WTC11 (cell line): ENCODE data around the gene HDAC7. TPM values are rescaled to one million over a fixed set of nuclear protein-coding genes. Genes with fewer than 3 reads are reported as not detected.

Experiments
- ATAC-seq: fragments of 200-7000 bp; cut with Tn5 transposase; 2 replicates; pipeline ENCODE4 v1.10.0; 2021; ENCODE audit warnings: mild to moderate bottlenecking, moderate library complexity
- CTCF ChIA-PET: fragments of 300-600 bp; sonication (Branson Sonifier 250); formaldehyde crosslinking; loops from one replicate; lab custom pipeline; 2021; ENCODE audit warnings: antibody characterized with exemption; lab: Charles Lee
- POLR2A ChIA-PET: fragments of 350-600 bp; sonication (Branson Sonifier 250); formaldehyde crosslinking; loops from one replicate; lab custom pipeline; 2021; ENCODE audit warnings: antibody characterized with exemption; lab: Charles Lee
- DNase-seq: peaks from one replicate; pipeline ENCODE4 v3.0.0; 2021; ENCODE audit warnings: low spot score
- H3K27ac Mint-ChIP-seq: 2 replicates; pipeline ENCODE4 v1.8.0; 2021; ENCODE audit warnings: mixed read lengths
- H3K27me3 Mint-ChIP-seq: 2 replicates; pipeline ENCODE4 v1.8.0; 2021; ENCODE audit warnings: low read depth, mild to moderate bottlenecking, moderate library complexity, mixed read lengths
- H3K36me3 Mint-ChIP-seq: 2 replicates; pipeline ENCODE4 v1.8.0; 2021; ENCODE audit warnings: mixed read lengths
- H3K4me1 Mint-ChIP-seq: 2 replicates; pipeline ENCODE4 v1.8.0; 2022; ENCODE audit warnings: mixed read lengths
- H3K4me3 Mint-ChIP-seq: 2 replicates; pipeline ENCODE4 v1.8.0; 2021; ENCODE audit warnings: mild to moderate bottlenecking, moderate library complexity, mixed read lengths
- H3K9me3 Mint-ChIP-seq: 2 replicates; pipeline ENCODE4 v1.8.0; 2021; ENCODE audit warnings: mixed read lengths
- CBFB ChIP-seq: sonication (generic); formaldehyde crosslinking; IDR thresholded peaks from 2 replicates; pipeline ENCODE4 v1.8.1; 2022; ENCODE audit warnings: mild to moderate bottlenecking, low read depth, missing genetic modification reagents
- CREM ChIP-seq: sonication (generic); formaldehyde crosslinking; IDR thresholded peaks from 2 replicates; pipeline ENCODE4 v1.8.1; 2022; ENCODE audit warnings: mild to moderate bottlenecking, missing genetic modification reagents, moderate library complexity
- CTCF ChIP-seq: fragments of 200-600 bp; IDR thresholded peaks from 2 replicates; pipeline ENCODE4 v1.8.0; 2022; ENCODE audit warnings: antibody characterized with exemption
- ETV6 ChIP-seq: sonication (generic); formaldehyde crosslinking; IDR thresholded peaks from 2 replicates; pipeline ENCODE4 v1.8.1; 2022; ENCODE audit warnings: mild to moderate bottlenecking, missing genetic modification reagents
- FOXK1 ChIP-seq: sonication (generic); formaldehyde crosslinking; IDR thresholded peaks from 2 replicates; pipeline ENCODE4 v1.8.0; 2022; ENCODE audit warnings: mild to moderate bottlenecking, moderate library complexity, missing genetic modification reagents
- FOXP4 ChIP-seq: sonication (generic); formaldehyde crosslinking; IDR thresholded peaks from 2 replicates; pipeline ENCODE4 v1.8.0; 2022; ENCODE audit warnings: mild to moderate bottlenecking, missing genetic modification reagents
- HMGA2 ChIP-seq: fragments of 250-450 bp; sonication (Bioruptor Pico); IDR thresholded peaks from 2 replicates; pipeline ENCODE4 v1.4.0; 2021; ENCODE audit warnings: mild to moderate bottlenecking, moderate library complexity
- KAT7 ChIP-seq: sonication (generic); formaldehyde crosslinking; IDR thresholded peaks from 2 replicates; pipeline ENCODE4 v1.8.1; 2023; ENCODE audit warnings: missing genetic modification reagents, mild to moderate bottlenecking, borderline replicate concordance
- MAX ChIP-seq: sonication (generic); formaldehyde crosslinking; IDR thresholded peaks from 2 replicates; pipeline ENCODE4 v1.8.0; 2022; ENCODE audit warnings: mild to moderate bottlenecking, missing genetic modification reagents
- NFYB ChIP-seq: sonication (generic); formaldehyde crosslinking; conservative IDR thresholded peaks from 2 replicates; pipeline ENCODE4 v1.8.0; 2022; ENCODE audit warnings: low read depth, missing genetic modification reagents
- SMAD3 ChIP-seq: sonication (generic); formaldehyde crosslinking; IDR thresholded peaks from 2 replicates; pipeline ENCODE4 v1.8.0; 2022; ENCODE audit warnings: missing genetic modification reagents, mild to moderate bottlenecking, borderline replicate concordance
- SOX15 ChIP-seq: fragments of 250-450 bp; sonication (Bioruptor Pico); IDR thresholded peaks from 2 replicates; pipeline ENCODE4 v1.9.0; 2021; ENCODE audit warnings: mild to moderate bottlenecking
- SP1 ChIP-seq: sonication (generic); formaldehyde crosslinking; conservative IDR thresholded peaks from 2 replicates; pipeline ENCODE4 v1.8.1; 2022; ENCODE audit warnings: missing genetic modification reagents
- ZNF121 ChIP-seq: sonication (generic); formaldehyde crosslinking; IDR thresholded peaks from 2 replicates; pipeline ENCODE4 v1.8.0; 2023; ENCODE audit warnings: missing genetic modification reagents
- ZNF263 ChIP-seq: sonication (generic); formaldehyde crosslinking; IDR thresholded peaks from 2 replicates; pipeline ENCODE4 v1.8.1; 2022; ENCODE audit warnings: low read depth, mild to moderate bottlenecking, moderate library complexity, missing genetic modification reagents
- total RNA-seq: library from RNA; stranded (reverse); gene quantifications from 3 replicates; pipeline ENCODE4 v1.2.3, GENCODE V29; 2021
- TF ChIP-seq, protein P1 (sequence below): sonication (generic); formaldehyde crosslinking; IDR thresholded peaks from 2 replicates; pipeline ENCODE4 v1.8.1; 2022; ENCODE audit warnings: mild to moderate bottlenecking, moderate library complexity, missing genetic modification reagents
- TF ChIP-seq, protein P2 (sequence below): sonication (generic); formaldehyde crosslinking; IDR thresholded peaks from 2 replicates; pipeline ENCODE4 v1.8.1; 2022; ENCODE audit warnings: mild to moderate bottlenecking, missing genetic modification reagents, moderate library complexity, borderline replicate concordance
- TF ChIP-seq, protein P3 (sequence below): sonication (generic); formaldehyde crosslinking; IDR thresholded peaks from 2 replicates; pipeline ENCODE4 v1.8.1; 2023; ENCODE audit warnings: mild to moderate bottlenecking, missing genetic modification reagents, borderline replicate concordance

The HDAC7 gene
- total RNA-seq, 1 experiment from 2014 or later: 111 TPM

- TF ChIP-seq CTCF: no peak
- TF ChIP-seq ETV6 (CRISPR knock-in tag): no peak
- TF ChIP-seq HMGA2: no peak
- TF ChIP-seq ZNF121 (CRISPR knock-in tag): no peak
- no peak for TF ChIP-seq ZNF263 (CRISPR knock-in tag)
- TF ChIP-seq CREM: no peak
Observed at GRCh38 chr12:47774663-47775062, 45.0 kb downstream of the HDAC7 start (continued).

DNA sequence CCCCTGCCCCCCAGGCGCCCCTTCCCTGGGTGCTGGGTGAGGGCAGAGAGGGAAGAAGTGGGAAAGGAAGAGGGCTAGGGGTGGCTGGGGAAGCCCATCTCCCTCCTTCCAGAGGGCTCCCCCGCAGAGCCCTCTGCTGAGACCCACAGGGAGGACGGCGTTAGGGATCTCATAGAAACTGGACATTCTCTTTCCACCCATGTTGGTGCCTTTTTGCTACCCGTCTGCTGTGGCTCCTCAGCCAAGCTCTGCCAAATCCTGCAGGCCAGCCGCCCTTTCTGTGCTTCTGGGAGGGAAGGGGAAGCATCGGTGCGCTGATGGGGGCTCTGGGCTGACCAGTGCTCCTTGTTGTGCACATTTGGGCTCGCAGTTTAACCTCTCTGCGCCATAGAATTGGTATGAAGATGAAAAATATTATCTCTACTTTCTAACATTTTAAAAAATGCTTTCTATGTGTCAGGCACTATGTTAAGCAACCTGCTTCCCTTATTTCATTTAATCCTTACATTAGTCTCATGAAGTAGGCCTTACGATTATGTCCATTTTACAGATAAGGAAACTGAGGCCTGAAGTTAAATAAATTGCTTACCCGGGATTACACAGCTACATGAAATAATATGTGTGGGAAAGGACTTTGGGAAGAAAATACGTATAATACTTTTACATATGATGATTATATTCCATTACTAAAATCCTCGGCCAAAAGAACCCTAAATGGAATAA lies 45.7 kb downstream of the HDAC7 start:
- POLR2A ChIA-PET: interaction anchor here (0.6 to 2.4 kb wide), 2 partner anchors 15 to 46 kb away, joined by 3 to 6 read pairs; partner anchors contain the start of gene RAPGEF3
- H3K9me3 Mint-ChIP-seq: no peaks in the 10 kb centered on the region
- TF ChIP-seq SMAD3 (CRISPR knock-in tag) (no peak), SP1 (CRISPR knock-in tag) (no peak), KAT7 (no peak), CBFB (CRISPR knock-in tag) (no peak), FOXP4 (no peak), SOX15 (CRISPR knock-in tag) (no peak), MAX (CRISPR knock-in tag) (no peak), NFYB (CRISPR knock-in tag) (no peak), FOXK1 (CRISPR knock-in tag) (no peak)
- TF ChIP-seq, protein P1, sequence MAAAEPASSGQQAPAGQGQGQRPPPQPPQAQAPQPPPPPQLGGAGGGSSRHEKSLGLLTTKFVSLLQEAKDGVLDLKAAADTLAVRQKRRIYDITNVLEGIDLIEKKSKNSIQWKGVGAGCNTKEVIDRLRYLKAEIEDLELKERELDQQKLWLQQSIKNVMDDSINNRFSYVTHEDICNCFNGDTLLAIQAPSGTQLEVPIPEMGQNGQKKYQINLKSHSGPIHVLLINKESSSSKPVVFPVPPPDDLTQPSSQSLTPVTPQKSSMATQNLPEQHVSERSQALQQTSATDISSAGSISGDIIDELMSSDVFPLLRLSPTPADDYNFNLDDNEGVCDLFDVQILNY (CRISPR knock-in tag): no peak
- TF ChIP-seq, protein P2, sequence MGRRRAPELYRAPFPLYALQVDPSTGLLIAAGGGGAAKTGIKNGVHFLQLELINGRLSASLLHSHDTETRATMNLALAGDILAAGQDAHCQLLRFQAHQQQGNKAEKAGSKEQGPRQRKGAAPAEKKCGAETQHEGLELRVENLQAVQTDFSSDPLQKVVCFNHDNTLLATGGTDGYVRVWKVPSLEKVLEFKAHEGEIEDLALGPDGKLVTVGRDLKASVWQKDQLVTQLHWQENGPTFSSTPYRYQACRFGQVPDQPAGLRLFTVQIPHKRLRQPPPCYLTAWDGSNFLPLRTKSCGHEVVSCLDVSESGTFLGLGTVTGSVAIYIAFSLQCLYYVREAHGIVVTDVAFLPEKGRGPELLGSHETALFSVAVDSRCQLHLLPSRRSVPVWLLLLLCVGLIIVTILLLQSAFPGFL (CRISPR knock-in tag): no peak
- TF ChIP-seq, protein P3, sequence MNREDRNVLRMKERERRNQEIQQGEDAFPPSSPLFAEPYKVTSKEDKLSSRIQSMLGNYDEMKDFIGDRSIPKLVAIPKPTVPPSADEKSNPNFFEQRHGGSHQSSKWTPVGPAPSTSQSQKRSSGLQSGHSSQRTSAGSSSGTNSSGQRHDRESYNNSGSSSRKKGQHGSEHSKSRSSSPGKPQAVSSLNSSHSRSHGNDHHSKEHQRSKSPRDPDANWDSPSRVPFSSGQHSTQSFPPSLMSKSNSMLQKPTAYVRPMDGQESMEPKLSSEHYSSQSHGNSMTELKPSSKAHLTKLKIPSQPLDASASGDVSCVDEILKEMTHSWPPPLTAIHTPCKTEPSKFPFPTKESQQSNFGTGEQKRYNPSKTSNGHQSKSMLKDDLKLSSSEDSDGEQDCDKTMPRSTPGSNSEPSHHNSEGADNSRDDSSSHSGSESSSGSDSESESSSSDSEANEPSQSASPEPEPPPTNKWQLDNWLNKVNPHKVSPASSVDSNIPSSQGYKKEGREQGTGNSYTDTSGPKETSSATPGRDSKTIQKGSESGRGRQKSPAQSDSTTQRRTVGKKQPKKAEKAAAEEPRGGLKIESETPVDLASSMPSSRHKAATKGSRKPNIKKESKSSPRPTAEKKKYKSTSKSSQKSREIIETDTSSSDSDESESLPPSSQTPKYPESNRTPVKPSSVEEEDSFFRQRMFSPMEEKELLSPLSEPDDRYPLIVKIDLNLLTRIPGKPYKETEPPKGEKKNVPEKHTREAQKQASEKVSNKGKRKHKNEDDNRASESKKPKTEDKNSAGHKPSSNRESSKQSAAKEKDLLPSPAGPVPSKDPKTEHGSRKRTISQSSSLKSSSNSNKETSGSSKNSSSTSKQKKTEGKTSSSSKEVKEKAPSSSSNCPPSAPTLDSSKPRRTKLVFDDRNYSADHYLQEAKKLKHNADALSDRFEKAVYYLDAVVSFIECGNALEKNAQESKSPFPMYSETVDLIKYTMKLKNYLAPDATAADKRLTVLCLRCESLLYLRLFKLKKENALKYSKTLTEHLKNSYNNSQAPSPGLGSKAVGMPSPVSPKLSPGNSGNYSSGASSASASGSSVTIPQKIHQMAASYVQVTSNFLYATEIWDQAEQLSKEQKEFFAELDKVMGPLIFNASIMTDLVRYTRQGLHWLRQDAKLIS (CRISPR knock-in tag): no peak
- ATAC-seq: no peak; the same call in 1 of the 2 replicates
- no peaks in the 10 kb centered on the region for H3K36me3 Mint-ChIP-seq
- no peak overlapping the region for H3K27ac Mint-ChIP-seq
- CTCF ChIA-PET: interaction anchor here (2.4 to 19.3 kb wide), 7 partner anchors 11 to 64 kb away, joined by 17 to 735 read pairs (median 52); partner anchors contain the start of gene RAPGEF3
- H3K4me1 Mint-ChIP-seq: peaks cover 39% of the 10 kb centered on the region
- H3K4me3 Mint-ChIP-seq: peak overlapping the region; percentile 82
- no peak for DNase-seq
- H3K27me3 Mint-ChIP-seq: peaks cover 27% of the 10 kb centered on the region
